WI38 (cell line): ENCODE data around the gene CEMP1.

Source experiments
- H3K4me3 ChIP-seq: 2 replicates; pipeline ENCODE4 v1.5.1; 2011; ENCODE audit warnings: low read depth, mild to moderate bottlenecking, control low read depth, low read length
- TF ChIP-seq, protein P1 (sequence below): IDR thresholded peaks from 2 replicates; pipeline ENCODE4 v1.5.1; 2012; ENCODE audit warnings: low read depth, mild to moderate bottlenecking, control low read depth, low read length

Gene CEMP1

DNA sequence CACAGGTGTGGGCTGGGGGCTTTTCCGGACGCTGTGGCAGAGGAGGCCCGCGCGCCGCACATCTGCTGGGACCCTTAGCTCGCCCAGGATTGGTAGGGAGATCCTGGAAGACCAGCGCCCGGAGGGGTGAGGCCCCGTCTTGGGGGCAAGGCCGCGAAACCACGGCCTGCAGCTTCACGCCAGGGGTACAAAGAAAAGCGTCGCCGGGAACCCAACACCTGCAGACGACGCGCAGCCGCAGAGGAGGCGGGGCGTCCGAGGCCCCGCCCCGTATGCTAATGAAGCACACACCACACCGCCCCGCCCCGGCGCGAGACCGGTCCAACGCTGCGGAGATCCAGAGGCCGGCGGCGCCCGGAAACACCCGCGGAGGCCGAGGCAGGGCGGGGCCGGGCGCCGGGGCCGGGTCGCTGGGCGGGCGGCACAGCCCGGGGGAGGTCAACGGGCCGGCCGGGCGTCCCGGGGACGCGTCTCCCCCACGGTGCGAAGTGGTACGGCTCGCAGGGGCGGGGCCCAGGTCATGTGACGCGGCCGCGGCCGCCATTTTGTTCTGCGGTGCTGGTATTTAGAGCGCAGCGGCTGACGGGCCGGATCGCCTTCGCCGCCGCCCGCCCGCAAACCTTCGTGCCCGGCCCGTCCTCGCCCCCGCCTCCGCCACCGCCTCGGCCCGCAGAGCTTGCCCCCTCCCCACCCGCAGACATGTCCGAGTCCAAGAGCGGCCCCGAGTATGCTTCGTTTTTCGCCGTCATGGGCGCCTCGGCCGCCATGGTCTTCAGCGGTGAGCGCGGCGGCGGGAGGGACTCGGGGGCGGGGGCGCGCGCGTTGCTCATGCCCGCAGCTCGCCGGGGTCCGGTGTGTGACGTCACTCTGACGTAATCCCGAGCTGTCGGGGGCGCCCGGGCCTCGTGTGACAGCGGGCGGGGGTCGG is 17.5 kb downstream of the CEMP1 start, which contains the start of gene ATP6V0C:
TSS of gene ATP6V0C (plus strand) at position 548 of the 928 bp plus-strand sequence. CDS start at position 700, 152 bp downstream.
- TF ChIP-seq, protein P1, sequence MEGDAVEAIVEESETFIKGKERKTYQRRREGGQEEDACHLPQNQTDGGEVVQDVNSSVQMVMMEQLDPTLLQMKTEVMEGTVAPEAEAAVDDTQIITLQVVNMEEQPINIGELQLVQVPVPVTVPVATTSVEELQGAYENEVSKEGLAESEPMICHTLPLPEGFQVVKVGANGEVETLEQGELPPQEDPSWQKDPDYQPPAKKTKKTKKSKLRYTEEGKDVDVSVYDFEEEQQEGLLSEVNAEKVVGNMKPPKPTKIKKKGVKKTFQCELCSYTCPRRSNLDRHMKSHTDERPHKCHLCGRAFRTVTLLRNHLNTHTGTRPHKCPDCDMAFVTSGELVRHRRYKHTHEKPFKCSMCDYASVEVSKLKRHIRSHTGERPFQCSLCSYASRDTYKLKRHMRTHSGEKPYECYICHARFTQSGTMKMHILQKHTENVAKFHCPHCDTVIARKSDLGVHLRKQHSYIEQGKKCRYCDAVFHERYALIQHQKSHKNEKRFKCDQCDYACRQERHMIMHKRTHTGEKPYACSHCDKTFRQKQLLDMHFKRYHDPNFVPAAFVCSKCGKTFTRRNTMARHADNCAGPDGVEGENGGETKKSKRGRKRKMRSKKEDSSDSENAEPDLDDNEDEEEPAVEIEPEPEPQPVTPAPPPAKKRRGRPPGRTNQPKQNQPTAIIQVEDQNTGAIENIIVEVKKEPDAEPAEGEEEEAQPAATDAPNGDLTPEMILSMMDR: no peak
- H3K4me3 ChIP-seq: peak within 1 kb of the TSS; percentile 92

DNA sequence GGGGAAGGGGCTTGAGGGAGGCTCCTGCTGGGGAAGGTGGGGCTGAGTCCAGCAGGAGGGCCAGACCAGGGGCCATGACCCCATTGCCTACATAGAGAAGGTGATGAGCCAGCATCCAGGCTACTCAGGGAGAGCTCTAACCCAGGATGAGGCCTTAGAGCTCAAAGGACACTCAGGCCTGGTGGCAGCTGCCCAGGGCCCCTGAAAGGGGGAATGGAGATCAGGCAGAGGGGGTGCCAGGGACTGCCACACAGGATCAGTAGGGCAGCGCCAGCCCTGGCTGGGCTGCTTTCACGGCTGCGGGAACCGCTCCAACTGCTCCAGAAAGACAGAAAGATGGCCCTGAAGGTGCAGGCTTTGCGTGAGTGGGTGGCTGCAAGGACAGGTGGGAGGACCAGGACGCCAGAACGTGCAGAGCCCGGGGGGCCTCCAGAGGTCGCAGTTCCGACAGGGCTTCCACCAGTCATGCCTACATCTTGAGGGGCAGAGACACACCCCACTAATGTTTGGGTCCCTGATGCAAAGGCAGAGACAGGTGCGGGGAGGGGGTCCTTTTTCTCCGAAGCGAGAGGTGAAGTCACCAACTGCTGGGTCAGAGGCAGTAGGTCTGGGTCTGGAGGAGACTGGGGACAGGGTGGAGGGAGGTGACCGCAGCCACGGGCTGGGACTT is 18.3 kb downstream of the CEMP1 start:
- peak overlapping the region; percentile 92 for H3K4me3 ChIP-seq
- TF ChIP-seq, protein P1: no peak

GRCh38 chr16:2511996-2512734 is 19.0 kb downstream of the CEMP1 start:
- no peak overlapping the region for H3K4me3 ChIP-seq
- TF ChIP-seq, protein P1: no peak

DNA sequence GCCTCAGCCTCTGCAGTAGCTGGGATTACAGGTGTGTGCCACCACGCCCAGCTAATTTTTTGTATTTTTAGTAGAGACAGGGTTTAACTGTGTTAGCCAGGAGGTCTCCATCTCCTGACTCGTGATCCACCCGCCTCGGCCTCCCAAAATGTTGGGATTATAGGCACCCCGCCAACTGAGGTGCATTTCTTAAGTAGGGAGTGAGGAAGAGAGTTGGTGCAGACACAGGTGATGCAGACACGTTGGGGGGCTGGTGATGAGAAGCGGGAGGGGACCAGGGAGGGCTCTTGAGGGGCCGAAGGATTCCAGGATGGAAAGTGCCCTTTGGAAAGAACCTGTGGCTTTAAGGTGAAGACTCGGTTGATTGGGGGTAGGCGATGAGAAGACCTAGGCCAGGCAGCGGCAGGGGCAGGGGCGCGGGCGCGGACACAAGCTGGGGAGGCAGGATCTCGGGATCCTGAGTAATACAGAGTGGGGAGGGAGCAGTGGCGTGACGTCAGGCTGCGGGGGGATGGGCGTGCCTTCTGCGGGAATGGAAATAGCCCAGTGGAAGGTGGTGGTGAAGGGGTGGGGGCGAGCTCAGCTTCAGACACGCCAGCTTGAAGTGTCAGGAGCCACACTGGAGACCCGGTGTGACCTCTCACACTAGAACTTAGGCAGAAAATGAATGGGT is 19.9 kb downstream of the CEMP1 start:
- H3K4me3 ChIP-seq: peak overlapping the region; percentile 16; the same call in 1 of the 2 replicates
- TF ChIP-seq, protein P1: no peak

GRCh38 chr16:2508722-2509400 is 22.3 kb downstream of the CEMP1 start:
- H3K4me3 ChIP-seq: no peak overlapping the region
- TF ChIP-seq, protein P1: no peak

DNA sequence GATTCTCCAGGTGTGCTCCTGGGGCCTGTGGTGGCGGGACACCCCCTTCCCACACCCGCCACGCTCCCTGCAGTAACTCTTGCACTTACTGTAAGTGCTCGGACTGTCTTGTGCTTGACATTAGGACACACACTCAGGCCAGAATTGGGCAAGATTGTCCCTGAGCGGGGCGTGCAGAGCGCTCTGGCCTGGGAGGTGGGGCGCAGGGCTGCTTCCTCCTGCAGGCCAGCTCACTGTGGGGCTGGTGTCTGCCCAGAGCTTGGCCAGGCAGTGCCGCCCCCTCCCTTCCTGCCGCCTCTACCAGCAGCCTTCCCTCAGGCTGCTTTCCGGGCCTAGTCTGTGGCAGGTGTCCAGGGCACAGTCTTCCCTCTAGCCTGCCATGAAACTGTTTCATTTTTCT is 23.5 kb downstream of the CEMP1 start:
- TF ChIP-seq, protein P1: no peak
- no peak overlapping the region for H3K4me3 ChIP-seq
